HepG2 (cell line): Measurements from ENCODE around the gene EHD4. TPM values are rescaled to one million over a fixed set of nuclear protein-coding genes. Genes with fewer than 3 reads are reported as not detected.

Source experiments
- ARHGAP35 ChIP-seq: sonication (generic); formaldehyde crosslinking; IDR thresholded peaks from 2 replicates; pipeline ENCODE4 v1.9.0; 2022; ENCODE audit warnings: mild to moderate bottlenecking, inconsistent platforms, moderate library complexity, missing genetic modification reagents, borderline replicate concordance
- GATAD2A ChIP-seq: IDR thresholded peaks from 2 replicates; pipeline ENCODE4 v1.6.1; 2016
- POLR2A ChIP-seq, 2 experiments: IDR thresholded peaks; 2 replicates each; pipeline ENCODE4 v1.6.1; 2011; ENCODE audit warnings: low read depth in 2 of 2, low read length in 2 of 2, mild to moderate bottlenecking in 1 of 2, moderate library complexity in 1 of 2; ENCODE audit not compliant: insufficient read depth in 1 of 2
- SAP130 ChIP-seq: IDR thresholded peaks from 2 replicates; pipeline ENCODE4 v1.6.1; 2016; ENCODE audit warnings: low read depth
- SIN3B ChIP-seq: fragments of 150-350 bp; IDR thresholded peaks from 2 replicates; pipeline ENCODE4 v1.6.1; 2014; ENCODE audit warnings: low read length
- SIX1 ChIP-seq: sonication (generic); formaldehyde crosslinking; IDR thresholded peaks from 2 replicates; pipeline ENCODE4 v1.4.0; 2020; ENCODE audit warnings: missing genetic modification reagents, borderline replicate concordance
- SIX4 ChIP-seq: sonication (generic); formaldehyde crosslinking; IDR thresholded peaks from 2 replicates; pipeline ENCODE4 v1.4.0; 2020; ENCODE audit warnings: missing genetic modification reagents
- SOX5 ChIP-seq: IDR thresholded peaks from 2 replicates; pipeline ENCODE4 v1.6.1; 2016; ENCODE audit warnings: borderline replicate concordance
- TARDBP ChIP-seq: sonication (generic); formaldehyde crosslinking; IDR thresholded peaks from 2 replicates; pipeline ENCODE4 v1.8.0; 2022; ENCODE audit warnings: mild to moderate bottlenecking, missing genetic modification reagents
- YEATS4 ChIP-seq: sonication (generic); formaldehyde crosslinking; IDR thresholded peaks from 2 replicates; pipeline ENCODE4 v1.4.0; 2020; ENCODE audit warnings: missing genetic modification reagents, borderline replicate concordance
- ZNF180 ChIP-seq: sonication (generic); formaldehyde crosslinking; IDR thresholded peaks from 2 replicates; pipeline ENCODE4 v1.4.0; 2020; ENCODE audit warnings: low read depth, missing genetic modification reagents, borderline replicate concordance
- ZNF552 ChIP-seq: sonication (generic); formaldehyde crosslinking; IDR thresholded peaks from 2 replicates; pipeline ENCODE4 v1.9.0; 2022; ENCODE audit warnings: missing genetic modification reagents, mild to moderate bottlenecking, borderline replicate concordance
- ZNF607 ChIP-seq: sonication (generic); formaldehyde crosslinking; IDR thresholded peaks from 2 replicates; pipeline ENCODE4 v1.5.1; 2020; ENCODE audit warnings: missing genetic modification reagents, mild to moderate bottlenecking, borderline replicate concordance
- ZNF660 ChIP-seq: sonication (generic); formaldehyde crosslinking; IDR thresholded peaks from 2 replicates; pipeline ENCODE4 v1.5.1; 2020; ENCODE audit warnings: mild to moderate bottlenecking, low read depth, missing genetic modification reagents, borderline replicate concordance
- polyA plus RNA-seq, 8 experiments: library from polyadenylated mRNA; depleted of rRNA in 3 of 8; stranded (reverse) in 7 of 8; unstranded in 1 of 8; fragments of >200 nt; fragmentation: Illumina TruSeq in 4 of 8; extraction: Trizol in 4 of 8; gene quantifications; 2 replicates each; pipeline versions ENCODE4 v1.2.1 to v1.2.3, GENCODE V29; 2011 to 2016; ENCODE audit warnings: low read depth in 4 of 8, missing spikeins in 1 of 8, mixed read lengths in 1 of 8; ENCODE audit not compliant: insufficient read depth in 1 of 8
- total RNA-seq, 5 experiments: library from RNA; depleted of rRNA; stranded (reverse); fragments of >200 nt; fragmentation: Illumina TruSeq; extraction: Trizol; gene quantifications; 2 replicates each; pipeline ENCODE4 v1.2.3, GENCODE V29; 2016; ENCODE audit warnings: low read depth in 1 of 5
- TF ChIP-seq, protein P1 (sequence below), 2 experiments: sonication (generic) in 1 of 2; formaldehyde crosslinking in 1 of 2; IDR thresholded peaks; 2 replicates each; pipeline versions ENCODE4 v1.5.1 to v1.6.1; 2011 to 2020; ENCODE audit warnings: borderline replicate concordance in 1 of 2, low read depth in 1 of 2, low read length in 1 of 2, mild to moderate bottlenecking in 1 of 2, missing genetic modification reagents in 1 of 2, moderate library complexity in 1 of 2
- TF ChIP-seq, protein P2 (sequence below): IDR thresholded peaks from 2 replicates; pipeline ENCODE4 v1.6.1; 2012; ENCODE audit warnings: low read depth, low read length, improper control_type of control experiment
- TF ChIP-seq, protein P3 (sequence below): IDR thresholded peaks from 2 replicates; pipeline ENCODE4 v1.4.0; 2020; ENCODE audit warnings: mild to moderate bottlenecking, missing genetic modification reagents
- TF ChIP-seq, protein P4 (sequence below): sonication (generic); formaldehyde crosslinking; IDR thresholded peaks from 2 replicates; pipeline ENCODE4 v1.8.0; 2022; ENCODE audit warnings: missing genetic modification reagents, mild to moderate bottlenecking, inconsistent platforms, borderline replicate concordance

EHD4 gene
- total and polyA plus RNA-seq, 2 of the 13 experiments (the other 11 are each of a cell fraction or from before 2014, with no cell fraction given) = 3.1 to 4.8 TPM

DNA sequence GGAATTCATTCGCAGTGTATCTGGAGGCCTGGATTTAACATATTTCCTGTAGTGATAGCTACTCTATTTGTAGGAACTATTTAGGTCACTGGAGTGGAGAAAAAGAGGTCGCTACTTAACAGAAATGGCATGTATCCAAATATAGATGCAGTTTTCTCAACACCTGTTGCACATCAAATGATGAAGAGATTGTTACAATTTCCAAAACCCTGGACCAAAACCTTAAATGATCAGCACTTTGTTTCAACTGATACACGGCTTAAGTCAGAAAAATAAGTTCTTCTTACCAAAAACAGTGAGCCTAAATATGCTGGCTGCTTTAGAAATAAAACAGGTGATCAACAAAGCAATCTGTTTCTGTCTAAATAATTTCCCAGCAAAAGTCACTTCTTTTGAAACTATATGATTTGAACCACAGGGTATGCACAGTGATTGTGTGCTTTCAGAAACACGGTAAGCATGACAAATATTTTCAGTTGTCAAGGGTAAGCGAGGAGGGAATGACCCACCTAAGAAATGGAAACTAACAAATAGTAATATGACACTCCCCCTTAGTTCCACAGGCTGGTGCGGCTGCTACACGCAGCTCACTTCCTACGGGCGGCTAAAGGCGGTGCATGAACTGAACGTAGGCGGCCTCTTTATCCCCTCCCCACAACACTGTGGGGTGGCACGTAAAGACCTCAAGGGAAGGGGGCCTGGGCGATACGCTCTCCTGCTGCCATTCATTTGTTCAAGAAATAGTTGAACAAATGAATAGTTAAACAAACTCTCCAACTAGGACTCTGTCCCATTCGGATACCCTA is 1.1 kb downstream of the EHD4 start (continued):
- TF ChIP-seq ZNF660 (CRISPR knock-in tag) = no peak
- TF ChIP-seq YEATS4 (CRISPR knock-in tag) = no peak
- no peak for TF ChIP-seq ARHGAP35
- TF ChIP-seq, protein P1, sequence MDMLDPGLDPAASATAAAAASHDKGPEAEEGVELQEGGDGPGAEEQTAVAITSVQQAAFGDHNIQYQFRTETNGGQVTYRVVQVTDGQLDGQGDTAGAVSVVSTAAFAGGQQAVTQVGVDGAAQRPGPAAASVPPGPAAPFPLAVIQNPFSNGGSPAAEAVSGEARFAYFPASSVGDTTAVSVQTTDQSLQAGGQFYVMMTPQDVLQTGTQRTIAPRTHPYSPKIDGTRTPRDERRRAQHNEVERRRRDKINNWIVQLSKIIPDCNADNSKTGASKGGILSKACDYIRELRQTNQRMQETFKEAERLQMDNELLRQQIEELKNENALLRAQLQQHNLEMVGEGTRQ (IDR thresholded peaks at IDR 0.05; ENCODE audit: low read depth, low read length) = no peak
- TF ChIP-seq, protein P1 (CRISPR knock-in tag; IDR thresholded peaks at IDR 0.05; ENCODE audit: borderline replicate concordance) = no peak
- peak in 1 of 2 experiments; percentile 63; a peak in 2 of 4 replicates for TF ChIP-seq POLR2A (IDR thresholded peaks at IDR 0.05; ENCODE audit: insufficient read depth in 1 of 2, low read depth in 2 of 2, low read length in 2 of 2)
- peak; percentile 85; the same call in 1 of the 2 replicates for TF ChIP-seq SIX1
- peak; percentile 85 for TF ChIP-seq SIX4 (CRISPR knock-in tag)
- 0 out of 2 replicates have a peak, but pooled peaks have one; percentile 7 for TF ChIP-seq SIN3B
- no peak for TF ChIP-seq ZNF180
- TF ChIP-seq, protein P2, sequence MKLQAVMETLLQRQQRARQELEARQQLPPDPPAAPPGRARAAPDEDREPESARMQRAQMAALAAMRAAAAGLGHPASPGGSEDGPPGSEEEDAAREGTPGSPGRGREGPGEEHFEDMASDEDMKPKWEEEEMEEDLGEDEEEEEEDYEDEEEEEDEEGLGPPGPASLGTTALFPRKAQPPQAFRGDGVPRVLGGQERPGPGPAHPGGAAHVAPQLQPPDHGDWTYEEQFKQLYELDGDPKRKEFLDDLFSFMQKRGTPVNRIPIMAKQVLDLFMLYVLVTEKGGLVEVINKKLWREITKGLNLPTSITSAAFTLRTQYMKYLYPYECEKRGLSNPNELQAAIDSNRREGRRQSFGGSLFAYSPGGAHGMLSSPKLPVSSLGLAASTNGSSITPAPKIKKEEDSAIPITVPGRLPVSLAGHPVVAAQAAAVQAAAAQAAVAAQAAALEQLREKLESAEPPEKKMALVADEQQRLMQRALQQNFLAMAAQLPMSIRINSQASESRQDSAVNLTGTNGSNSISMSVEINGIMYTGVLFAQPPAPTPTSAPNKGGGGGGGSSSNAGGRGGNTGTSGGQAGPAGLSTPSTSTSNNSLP = no peak
- TF ChIP-seq, protein P3, sequence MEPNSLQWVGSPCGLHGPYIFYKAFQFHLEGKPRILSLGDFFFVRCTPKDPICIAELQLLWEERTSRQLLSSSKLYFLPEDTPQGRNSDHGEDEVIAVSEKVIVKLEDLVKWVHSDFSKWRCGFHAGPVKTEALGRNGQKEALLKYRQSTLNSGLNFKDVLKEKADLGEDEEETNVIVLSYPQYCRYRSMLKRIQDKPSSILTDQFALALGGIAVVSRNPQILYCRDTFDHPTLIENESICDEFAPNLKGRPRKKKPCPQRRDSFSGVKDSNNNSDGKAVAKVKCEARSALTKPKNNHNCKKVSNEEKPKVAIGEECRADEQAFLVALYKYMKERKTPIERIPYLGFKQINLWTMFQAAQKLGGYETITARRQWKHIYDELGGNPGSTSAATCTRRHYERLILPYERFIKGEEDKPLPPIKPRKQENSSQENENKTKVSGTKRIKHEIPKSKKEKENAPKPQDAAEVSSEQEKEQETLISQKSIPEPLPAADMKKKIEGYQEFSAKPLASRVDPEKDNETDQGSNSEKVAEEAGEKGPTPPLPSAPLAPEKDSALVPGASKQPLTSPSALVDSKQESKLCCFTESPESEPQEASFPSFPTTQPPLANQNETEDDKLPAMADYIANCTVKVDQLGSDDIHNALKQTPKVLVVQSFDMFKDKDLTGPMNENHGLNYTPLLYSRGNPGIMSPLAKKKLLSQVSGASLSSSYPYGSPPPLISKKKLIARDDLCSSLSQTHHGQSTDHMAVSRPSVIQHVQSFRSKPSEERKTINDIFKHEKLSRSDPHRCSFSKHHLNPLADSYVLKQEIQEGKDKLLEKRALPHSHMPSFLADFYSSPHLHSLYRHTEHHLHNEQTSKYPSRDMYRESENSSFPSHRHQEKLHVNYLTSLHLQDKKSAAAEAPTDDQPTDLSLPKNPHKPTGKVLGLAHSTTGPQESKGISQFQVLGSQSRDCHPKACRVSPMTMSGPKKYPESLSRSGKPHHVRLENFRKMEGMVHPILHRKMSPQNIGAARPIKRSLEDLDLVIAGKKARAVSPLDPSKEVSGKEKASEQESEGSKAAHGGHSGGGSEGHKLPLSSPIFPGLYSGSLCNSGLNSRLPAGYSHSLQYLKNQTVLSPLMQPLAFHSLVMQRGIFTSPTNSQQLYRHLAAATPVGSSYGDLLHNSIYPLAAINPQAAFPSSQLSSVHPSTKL (CRISPR knock-in tag) = peak; percentile 33; the same call in 1 of the 2 replicates
- peak; percentile 73; the same call in 1 of the 2 replicates for TF ChIP-seq SAP130 (CRISPR knock-in tag)
- peak; percentile 41; the same call in 1 of the 2 replicates for TF ChIP-seq GATAD2A (CRISPR knock-in tag)
- TF ChIP-seq, protein P4, sequence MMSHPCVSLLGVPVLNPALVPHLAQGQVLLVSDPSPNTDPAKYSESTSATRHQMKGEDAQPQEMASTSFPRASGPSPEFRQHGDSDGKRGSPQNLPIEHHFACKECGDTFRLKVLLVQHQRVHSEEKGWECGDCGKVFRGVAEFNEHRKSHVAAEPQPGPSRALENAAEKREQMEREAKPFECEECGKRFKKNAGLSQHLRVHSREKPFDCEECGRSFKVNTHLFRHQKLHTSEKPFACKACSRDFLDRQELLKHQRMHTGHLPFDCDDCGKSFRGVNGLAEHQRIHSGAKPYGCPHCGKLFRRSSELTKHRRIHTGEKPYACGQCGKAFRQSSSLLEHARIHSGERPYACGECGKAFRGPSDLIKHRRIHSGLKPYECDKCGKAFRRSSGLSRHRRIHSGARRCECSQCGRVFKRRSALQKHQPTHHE (CRISPR knock-in tag) = no peak
- TF ChIP-seq SOX5 (CRISPR knock-in tag) = no peak
- TF ChIP-seq ZNF552 (CRISPR knock-in tag) = no peak
- 0 out of 2 replicates have a peak, but pooled peaks have one; percentile 2 for TF ChIP-seq TARDBP (CRISPR knock-in tag)
- 0 out of 2 replicates have a peak, but pooled peaks have one; percentile 31 for TF ChIP-seq ZNF607 (CRISPR knock-in tag)
